ENCODE data around the gene SLCO1B1. TPM values are rescaled to one million over a fixed set of nuclear protein-coding genes. Genes with fewer than 3 reads are reported as not detected.
"Not testable (repeated sequence)": the region's sequence is repeated elsewhere in the genome, so short reads cannot be mapped to it uniquely, and the experiment has no call there.

Gene SLCO1B1
- total RNA-seq, 8 experiments from 2014 or later, result 0.36 TPM; not detected in 7

DNA sequence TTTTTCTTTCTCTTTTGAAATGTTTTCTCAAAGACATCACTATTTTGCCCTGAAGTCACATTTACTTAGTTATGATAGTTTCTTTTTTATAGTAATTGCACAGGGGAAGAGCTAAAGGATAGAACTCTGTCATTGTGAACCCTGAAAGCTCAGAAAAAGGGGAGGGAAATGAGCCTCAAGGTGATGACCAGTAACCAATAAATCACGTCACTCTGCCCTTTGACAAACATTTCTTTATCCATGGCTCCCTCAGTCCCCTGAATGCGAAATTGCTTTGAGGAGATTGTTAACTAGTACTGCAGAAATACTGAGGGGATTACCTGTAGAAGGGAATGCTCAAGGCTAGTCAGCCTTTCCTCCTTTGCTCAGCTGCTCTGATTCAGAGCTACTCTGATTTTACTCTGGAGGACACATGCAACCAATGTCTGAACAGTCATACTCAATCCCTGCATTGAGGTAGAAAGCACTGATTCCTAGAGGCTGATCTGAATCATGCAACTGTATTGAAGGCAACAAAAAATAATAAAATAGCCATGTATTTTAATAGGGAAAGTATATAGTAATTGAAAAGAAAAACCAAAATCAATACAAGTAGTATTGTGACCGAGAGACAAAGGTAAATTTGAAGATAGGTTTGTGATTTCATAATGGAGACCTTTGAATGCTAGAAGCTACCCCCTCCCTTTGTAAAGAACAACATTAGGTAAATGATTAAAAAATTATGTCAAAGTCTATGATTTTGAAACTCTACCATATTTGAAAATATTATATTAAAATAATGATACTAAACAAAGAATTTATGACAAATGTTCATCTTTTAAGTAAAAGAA, 24.7 kb downstream of the SLCO1B1 start:
- ATAC-seq (replicated peaks in 6 of 8), result no peak
- Histone ChIP-seq H3K27ac (no peak overlapping the region), H3K4me1 (replicated peaks in 1 of 2) (peaks cover 0 to 4% of the 10 kb centered on the region in 2 donors), H3K4me3 (no peak overlapping the region)
- in situ Hi-C loops (cut with MboI; ENCODE audit: low pct_unique_long_range_greater_than_20kb in 2 of 9, low sequenced_read_pairs in 9 of 9, unreplicated experiment in 9 of 9), result loop anchor here in 2 of 9 experiments (25.0 kb wide), 2 partner anchors 218 to 518 kb away; no protein-coding TSS in a partner anchor
- WGBS, 10 experiments, result 0 to 100% (median 62%) methylated on average over 1 to 3 of the region's 3 CpGs

GRCh38 chr12:21165048-21165447, 34.1 kb downstream of the SLCO1B1 start:
- ATAC-seq (replicated peaks in 6 of 8), result no peak
- in situ Hi-C loops (cut with MboI; ENCODE audit: low pct_unique_long_range_greater_than_20kb in 2 of 9, low sequenced_read_pairs in 9 of 9, unreplicated experiment in 9 of 9), result loop anchor here in 2 of 9 experiments (25.0 kb wide), 2 partner anchors 228 to 528 kb away; no protein-coding TSS in a partner anchor
- Histone ChIP-seq H3K4me3 (no peak overlapping the region), H3K4me1 (replicated peaks in 1 of 2) (no peaks in the 10 kb centered on the region), H3K27ac (no peak overlapping the region)
- WGBS, 10 experiments, result 11 to 100% (median 76%) methylated on average over 3 to 4 of the region's 4 CpGs

GRCh38 chr12:21169878-21170472, 39.0 kb downstream of the SLCO1B1 start:
- in situ Hi-C loops (cut with MboI; ENCODE audit: low pct_unique_long_range_greater_than_20kb in 2 of 9, low sequenced_read_pairs in 9 of 9, unreplicated experiment in 9 of 9), result loop anchor here in 2 of 9 experiments (25.0 kb wide), 2 partner anchors 233 to 533 kb away; no protein-coding TSS in a partner anchor
- 0 to 64% (median 33%) methylated on average over 2 to 3 of the region's 3 CpGs; no CpG with 5 or more reads in 2 of the 10 experiments for WGBS, 10 experiments
- no peaks in the 10 kb centered on the region for H3K4me1 ChIP-seq (replicated peaks in 1 of 2)
- peak in 3 of 8 experiments; percentile 36 to 63 (median 41) for ATAC-seq (replicated peaks in 6 of 8)
- no peak overlapping the region for H3K27ac ChIP-seq
- no peak overlapping the region for H3K4me3 ChIP-seq

DNA sequence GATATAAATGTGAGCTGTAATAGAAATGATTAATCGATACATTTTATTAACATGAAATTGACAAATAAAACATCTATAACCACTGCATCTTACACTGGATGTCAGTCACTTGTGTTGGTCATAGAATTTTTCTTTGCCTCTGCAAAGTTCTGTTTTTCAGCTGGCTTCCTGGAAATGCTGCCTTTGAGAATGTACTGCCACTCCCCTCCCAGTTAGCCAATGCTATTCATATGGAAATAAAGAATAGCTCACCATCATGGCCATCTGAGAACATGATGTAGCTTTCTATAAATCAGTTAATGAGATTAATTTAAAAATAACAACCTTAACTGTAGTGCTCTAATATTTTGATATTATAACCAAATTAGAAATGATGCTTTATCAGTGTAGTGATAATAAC, 41.1 kb downstream of the SLCO1B1 start:
- in situ Hi-C loops (cut with MboI; ENCODE audit: low pct_unique_long_range_greater_than_20kb in 2 of 9, low sequenced_read_pairs in 9 of 9, unreplicated experiment in 9 of 9), result loop anchor here in 2 of 9 experiments (25.0 kb wide), 2 partner anchors 235 to 535 kb away; no protein-coding TSS in a partner anchor
- peak in 2 of 8 experiments; percentile 85 to 93 for ATAC-seq (replicated peaks in 6 of 8)
- 0 to 100% (median 72%) methylated on average over 1 of the region's 1 CpG; no CpG with 5 or more reads in 2 of the 10 experiments for WGBS, 10 experiments
- H3K27ac ChIP-seq, result no peak overlapping the region
- H3K4me1 ChIP-seq (replicated peaks in 1 of 2), result no peaks in the 10 kb centered on the region
- H3K4me3 ChIP-seq, result no peak overlapping the region

- Histone ChIP-seq H3K4me1 (replicated peaks in 1 of 2) (no peaks in the 10 kb centered on the region), H3K27ac (no peak overlapping the region), H3K4me3 (no peak overlapping the region)
- ATAC-seq (replicated peaks in 6 of 8), result no peak
- in situ Hi-C loops (cut with MboI; ENCODE audit: low pct_unique_long_range_greater_than_20kb in 2 of 9, low sequenced_read_pairs in 9 of 9, unreplicated experiment in 9 of 9), result no loop called here
- 3 to 97% (median 50%) methylated on average over 1 to 3 of the region's 3 CpGs for WGBS, 10 experiments
Measured at GRCh38 chr12:21183721-21184275, 52.8 kb downstream of the SLCO1B1 start.

- in situ Hi-C loops (cut with MboI; ENCODE audit: low pct_unique_long_range_greater_than_20kb in 2 of 9, low sequenced_read_pairs in 9 of 9, unreplicated experiment in 9 of 9), result no loop called here
- no peak overlapping the region for H3K4me3 ChIP-seq
- 10 to 100% (median 80%) methylated on average over 1 to 3 of the region's 3 CpGs; no CpG with 5 or more reads in 3 of the 10 experiments for WGBS, 10 experiments
- H3K4me1 ChIP-seq (replicated peaks in 1 of 2), result no peaks in the 10 kb centered on the region
- ATAC-seq (replicated peaks in 6 of 8), result no peak
- no peak overlapping the region for H3K27ac ChIP-seq
Measured at GRCh38 chr12:21190016-21190415, 59.0 kb downstream of the SLCO1B1 start.

DNA sequence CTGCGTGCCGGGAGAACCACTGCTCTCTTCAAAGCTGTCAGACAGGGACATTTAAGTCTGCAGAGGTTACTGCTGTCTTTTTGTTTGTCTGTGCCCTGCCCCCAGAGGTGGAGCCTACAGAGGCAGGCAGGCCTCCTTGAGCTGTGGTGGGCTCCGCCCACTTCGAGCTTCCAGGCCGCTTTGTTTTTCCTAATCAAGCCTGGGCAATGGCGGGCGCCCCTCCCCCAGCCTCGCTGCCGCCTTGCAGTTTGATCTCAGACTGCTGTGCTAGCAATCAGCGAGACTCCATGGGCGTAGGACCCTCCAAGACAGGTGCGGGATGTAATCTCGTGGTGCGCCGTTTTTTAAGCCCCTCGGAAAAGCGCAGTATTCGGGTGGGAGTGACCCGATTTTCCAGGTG, 83.4 kb downstream of the SLCO1B1 start:
- H3K27ac ChIP-seq; in situ Hi-C loops (cut with MboI; ENCODE audit: low pct_unique_long_range_greater_than_20kb in 2 of 9, low sequenced_read_pairs in 9 of 9, unreplicated experiment in 9 of 9); ATAC-seq (replicated peaks in 6 of 8); H3K4me1 ChIP-seq (replicated peaks in 1 of 2): not testable (repeated sequence)
- 100% methylated on average over 3 of the region's 19 CpGs; no CpG with 5 or more reads in 9 of the 10 experiments for WGBS, 10 experiments
- H3K4me3 ChIP-seq, result peak overlapping the region in 1 of 5 donors; percentile 27

DNA sequence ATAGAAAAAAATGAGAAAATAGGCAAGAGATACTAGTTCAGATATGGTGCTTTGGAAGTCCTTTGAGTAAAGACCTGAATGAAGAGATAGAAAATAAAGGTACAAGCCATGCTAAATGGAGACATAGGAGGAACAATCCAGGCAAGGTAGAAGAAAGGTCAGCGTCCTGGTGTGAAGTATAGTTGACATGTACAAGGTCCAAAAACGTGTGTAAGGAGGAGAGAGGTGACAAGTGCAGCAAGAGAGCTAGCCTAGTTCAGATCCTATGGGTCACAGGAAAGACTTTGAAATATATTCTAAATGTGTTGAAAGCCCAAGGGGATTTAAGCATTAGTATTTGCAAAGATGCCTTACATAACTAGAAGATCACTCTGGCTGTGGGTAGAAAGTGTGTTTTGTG, 88.2 kb downstream of the SLCO1B1 start:
- no peak overlapping the region for H3K27ac ChIP-seq
- 0 to 80% (median 70%) methylated on average over 1 to 2 of the region's 2 CpGs; no CpG with 5 or more reads in 2 of the 10 experiments for WGBS, 10 experiments
- H3K4me1 ChIP-seq (replicated peaks in 1 of 2), result no peaks in the 10 kb centered on the region
- no peak overlapping the region for H3K4me3 ChIP-seq
- in situ Hi-C loops (cut with MboI; ENCODE audit: low pct_unique_long_range_greater_than_20kb in 2 of 9, low sequenced_read_pairs in 9 of 9, unreplicated experiment in 9 of 9), result no loop called here
- no peak for ATAC-seq (replicated peaks in 6 of 8)

- no peak overlapping the region for H3K27ac ChIP-seq
- 0 to 100% (median 83%) methylated on average over 1 to 3 of the region's 3 CpGs; no CpG with 5 or more reads in 1 of the 10 experiments for WGBS, 10 experiments
- H3K4me1 ChIP-seq (replicated peaks in 1 of 2), result no peaks in the 10 kb centered on the region
- ATAC-seq (replicated peaks in 6 of 8), result no peak
- H3K4me3 ChIP-seq, result no peak overlapping the region
- in situ Hi-C loops (cut with MboI; ENCODE audit: low pct_unique_long_range_greater_than_20kb in 2 of 9, low sequenced_read_pairs in 9 of 9, unreplicated experiment in 9 of 9), result no loop called here
Measured at GRCh38 chr12:21220266-21220665, 89.3 kb downstream of the SLCO1B1 start.

- in situ Hi-C loops (cut with MboI; ENCODE audit: low pct_unique_long_range_greater_than_20kb in 2 of 9, low sequenced_read_pairs in 9 of 9, unreplicated experiment in 9 of 9), result no loop called here
- no peak overlapping the region for H3K4me3 ChIP-seq
- H3K4me1 ChIP-seq (replicated peaks in 1 of 2), result no peaks in the 10 kb centered on the region
- no peak for ATAC-seq (replicated peaks in 6 of 8)
- no peak overlapping the region for H3K27ac ChIP-seq
Measured at GRCh38 chr12:21221072-21221471, 90.1 kb downstream of the SLCO1B1 start.

DNA sequence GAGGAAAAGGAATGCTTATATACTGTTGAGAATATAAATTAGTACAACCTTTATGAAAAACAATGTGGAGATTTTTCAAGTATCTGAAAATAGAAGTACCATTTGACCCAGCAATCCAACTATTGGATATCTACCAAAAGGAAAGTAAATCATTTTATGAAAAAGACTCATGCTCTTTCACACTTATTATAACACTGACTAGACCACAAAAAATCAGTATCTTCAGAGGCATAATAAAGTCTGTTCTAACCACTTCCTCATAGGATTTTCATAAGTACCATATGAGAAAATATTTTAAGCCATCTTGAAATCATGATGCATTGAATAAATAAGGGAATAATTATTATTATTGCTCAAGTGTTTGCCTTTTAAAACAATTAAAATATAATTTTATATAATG, 90.8 kb downstream of the SLCO1B1 start:
- Histone ChIP-seq H3K4me1 (replicated peaks in 1 of 2) (no peaks in the 10 kb centered on the region), H3K4me3 (no peak overlapping the region), H3K27ac (no peak overlapping the region)
- no peak for ATAC-seq (replicated peaks in 6 of 8)
- in situ Hi-C loops (cut with MboI; ENCODE audit: low pct_unique_long_range_greater_than_20kb in 2 of 9, low sequenced_read_pairs in 9 of 9, unreplicated experiment in 9 of 9), result no loop called here

- in situ Hi-C loops (cut with MboI; ENCODE audit: low pct_unique_long_range_greater_than_20kb in 2 of 9, low sequenced_read_pairs in 9 of 9, unreplicated experiment in 9 of 9), result no loop called here
- ATAC-seq (replicated peaks in 6 of 8), result no peak
- no peaks in the 10 kb centered on the region for H3K4me1 ChIP-seq (replicated peaks in 1 of 2)
- no peak overlapping the region for H3K27ac ChIP-seq
- H3K4me3 ChIP-seq, result no peak overlapping the region
Measured at GRCh38 chr12:21223930-21224329, 92.9 kb downstream of the SLCO1B1 start.

DNA sequence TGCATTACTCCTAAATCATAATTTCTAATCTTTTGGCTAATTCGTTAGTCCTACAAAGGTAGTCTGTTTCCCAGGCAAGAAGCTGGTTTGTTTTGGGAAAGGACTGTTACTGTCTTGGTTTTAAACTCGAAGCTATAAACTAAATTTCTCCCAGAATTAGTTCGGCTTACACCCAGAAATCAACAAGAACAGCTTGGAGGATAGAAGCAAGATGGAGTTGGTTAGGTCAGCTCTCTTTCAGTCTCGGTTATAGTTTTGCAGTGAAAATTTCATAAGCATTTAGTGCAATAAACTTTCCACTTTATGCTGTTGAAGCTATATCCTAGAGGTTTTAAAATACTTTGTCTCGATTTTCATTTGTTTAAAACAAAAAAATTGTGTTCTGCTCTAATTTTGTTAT, 103.4 kb downstream of the SLCO1B1 start:
- 0 to 100% (median 43%) methylated on average over 1 to 5 of the region's 5 CpGs; no CpG with 5 or more reads in 1 of the 10 experiments for WGBS, 10 experiments
- Histone ChIP-seq H3K4me1 (replicated peaks in 1 of 2) (no peaks in the 10 kb centered on the region), H3K27ac (no peak overlapping the region), H3K4me3 (no peak overlapping the region)
- in situ Hi-C loops (cut with MboI; ENCODE audit: low pct_unique_long_range_greater_than_20kb in 2 of 9, low sequenced_read_pairs in 9 of 9, unreplicated experiment in 9 of 9), result no loop called here
- no peak for ATAC-seq (replicated peaks in 6 of 8)
